GM18507 (cell line): ENCODE data around the gene XPO4.
"Not testable (repeated sequence)": the region's sequence is repeated elsewhere in the genome, so short reads cannot be mapped to it uniquely, and the experiment has no call there.

Experiments
- DNase-seq: peaks from one replicate; pipeline ENCODE4 v3.0.0; 2011; ENCODE audit warnings: low read depth; ENCODE audit not compliant: insufficient read length; ENCODE audit errors: extremely low spot score
- FAIRE-seq: peaks from 2 replicates; lab custom pipeline; 2011; peaks lifted over from hg19 to GRCh38; lab: Jason Lieb, UNC

XPO4 gene

GRCh38 chr13:20754009-20754408 lies 148.5 kb downstream of the XPO4 start:
- FAIRE-seq: no peak
- DNase-seq: no peak

GRCh38 chr13:20749377-20749776 lies 153.2 kb downstream of the XPO4 start:
- FAIRE-seq: no peak
- no peak for DNase-seq

- FAIRE-seq, DNase-seq: not testable (repeated sequence)
These were observed 158.6 kb downstream of the XPO4 start for GRCh38 chr13:20743830-20744404.

- FAIRE-seq: no peak
- no peak for DNase-seq
These were observed 162.5 kb downstream of the XPO4 start for GRCh38 chr13:20740021-20740420.

- FAIRE-seq (no peak), DNase-seq (no peak)
These were observed 163.9 kb downstream of the XPO4 start for GRCh38 chr13:20738616-20739015.

- DNase-seq (no peak), FAIRE-seq (no peak)
These were observed 172.6 kb downstream of the XPO4 start for GRCh38 chr13:20729633-20730585.

GRCh38 chr13:20728579-20729311 lies 173.8 kb downstream of the XPO4 start:
- DNase-seq: no peak
- FAIRE-seq: no peak

- FAIRE-seq (no peak), DNase-seq (no peak)
These were observed 174.7 kb downstream of the XPO4 start for GRCh38 chr13:20727856-20728255.
